GM18502 (cell line): ENCODE results near the gene PCDHGA10.
"Not testable (repeated sequence)": the region's sequence is repeated elsewhere in the genome, so short reads cannot be mapped to it uniquely, and the experiment has no call there.

ENCODE experiments used
- ATAC-seq: cut with Tn5 transposase; IDR thresholded peaks from one replicate; pipeline ENCODE4 v1.9.1; 2021; ENCODE audit warnings: mild to moderate bottlenecking; ENCODE audit not compliant: unreplicated experiment, poor library complexity

Gene PCDHGA10

DNA sequence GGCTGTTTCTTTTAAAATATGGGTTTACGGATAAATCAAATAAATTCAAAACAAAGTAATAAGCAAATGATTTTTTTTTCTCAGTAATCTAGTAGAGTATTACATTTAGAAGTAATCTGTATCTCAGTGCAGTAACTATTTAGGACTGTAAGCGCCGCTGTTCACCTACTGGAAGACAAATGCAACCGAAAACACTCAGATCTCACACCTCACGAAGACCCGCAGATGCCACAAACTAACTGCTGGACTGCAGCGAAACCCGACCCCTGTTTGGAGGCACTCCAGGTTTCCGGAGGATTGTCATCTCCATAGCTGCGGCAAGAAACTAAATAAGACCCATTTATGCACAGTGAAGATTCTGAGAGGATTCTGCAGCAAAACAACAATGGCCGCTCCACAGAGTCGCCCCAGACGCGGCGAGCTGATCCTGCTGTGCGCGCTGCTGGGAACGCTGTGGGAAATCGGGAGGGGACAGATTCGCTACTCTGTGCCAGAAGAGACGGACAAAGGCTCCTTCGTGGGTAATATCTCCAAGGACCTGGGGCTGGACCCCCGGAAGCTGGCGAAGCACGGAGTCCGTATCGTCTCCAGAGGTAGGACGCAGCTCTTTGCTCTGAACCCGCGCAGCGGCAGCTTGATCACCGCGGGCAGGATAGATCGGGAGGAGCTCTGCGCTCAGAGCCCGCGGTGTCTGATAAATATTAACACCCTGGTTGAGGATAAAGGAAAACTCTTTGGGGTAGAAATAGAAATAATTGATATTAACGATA is 20.2 kb upstream of the PCDHGA10 start, which contains the start of gene PCDHGA8:
Gene PCDHGA8 (plus strand): TSS at position 205 of the 770 bp plus-strand sequence. CDS start 181 bp downstream, at position 386.
- ATAC-seq: no peak

DNA sequence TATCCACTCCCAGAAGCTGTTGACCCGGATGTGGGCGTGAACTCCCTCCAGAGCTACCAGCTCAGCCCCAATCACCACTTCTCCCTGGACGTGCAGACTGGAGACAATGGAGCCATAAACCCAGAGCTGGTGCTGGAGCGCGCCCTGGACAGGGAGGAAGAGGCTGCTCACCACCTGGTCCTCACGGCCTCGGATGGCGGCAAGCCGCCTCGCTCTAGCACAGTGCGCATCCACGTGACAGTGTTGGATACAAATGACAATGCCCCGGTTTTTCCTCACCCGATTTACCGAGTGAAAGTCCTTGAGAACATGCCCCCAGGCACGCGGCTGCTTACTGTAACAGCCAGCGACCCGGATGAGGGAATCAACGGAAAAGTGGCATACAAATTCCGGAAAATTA is 19.5 kb upstream of the PCDHGA10 start:
- no peak for ATAC-seq

DNA sequence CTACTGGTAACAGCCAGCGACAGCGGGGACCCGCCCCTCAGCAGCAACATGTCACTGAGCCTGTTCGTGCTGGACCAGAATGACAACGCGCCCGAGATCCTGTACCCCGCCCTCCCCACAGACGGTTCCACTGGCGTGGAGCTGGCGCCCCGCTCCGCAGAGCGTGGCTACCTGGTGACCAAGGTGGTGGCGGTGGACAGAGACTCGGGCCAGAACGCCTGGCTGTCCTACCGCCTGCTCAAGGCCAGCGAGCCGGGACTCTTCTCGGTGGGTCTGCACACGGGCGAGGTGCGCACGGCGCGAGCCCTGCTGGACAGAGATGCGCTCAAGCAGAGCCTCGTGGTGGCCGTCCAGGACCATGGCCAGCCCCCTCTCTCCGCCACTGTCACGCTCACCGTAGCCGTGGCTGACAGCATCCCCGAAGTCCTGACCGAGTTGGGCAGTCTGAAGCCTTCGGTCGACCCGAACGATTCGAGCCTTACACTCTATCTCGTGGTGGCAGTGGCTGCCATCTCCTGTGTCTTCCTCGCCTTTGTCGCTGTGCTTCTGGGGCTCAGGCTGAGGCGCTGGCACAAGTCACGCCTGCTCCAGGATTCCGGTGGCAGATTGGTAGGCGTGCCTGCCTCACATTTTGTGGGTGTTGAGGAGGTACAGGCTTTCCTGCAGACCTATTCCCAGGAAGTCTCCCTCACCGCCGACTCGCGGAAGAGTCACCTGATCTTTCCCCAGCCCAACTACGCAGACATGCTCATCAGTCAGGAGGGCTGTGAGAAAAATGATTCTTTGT is 18.2 kb upstream of the PCDHGA10 start:
- ATAC-seq: not testable (repeated sequence)

- peak; percentile 99 for ATAC-seq
These were observed 14.8 kb upstream of the PCDHGA10 start, which contains the start of gene PCDHGB5 for GRCh38 chr5:141397756-141398551. TSS of gene PCDHGB5 (plus strand) at chr5:141397947. CDS start at chr5:141398128, 181 bp downstream.

DNA sequence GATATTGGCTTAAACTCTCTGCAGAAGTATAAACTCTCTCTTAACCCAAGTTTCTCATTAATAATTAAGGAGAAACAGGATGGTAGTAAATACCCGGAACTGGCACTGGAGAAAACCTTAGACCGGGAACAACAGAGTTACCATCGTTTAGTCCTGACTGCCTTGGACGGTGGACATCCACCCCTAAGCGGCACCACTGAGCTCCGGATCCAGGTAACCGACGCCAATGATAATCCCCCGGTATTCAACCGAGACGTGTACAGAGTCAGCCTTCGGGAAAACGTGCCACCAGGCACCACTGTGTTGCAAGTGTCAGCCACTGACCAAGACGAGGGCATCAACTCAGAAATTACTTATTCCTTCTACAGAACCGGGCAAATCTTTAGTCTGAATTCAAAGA is 14.2 kb upstream of the PCDHGA10 start:
- ATAC-seq: no peak

DNA sequence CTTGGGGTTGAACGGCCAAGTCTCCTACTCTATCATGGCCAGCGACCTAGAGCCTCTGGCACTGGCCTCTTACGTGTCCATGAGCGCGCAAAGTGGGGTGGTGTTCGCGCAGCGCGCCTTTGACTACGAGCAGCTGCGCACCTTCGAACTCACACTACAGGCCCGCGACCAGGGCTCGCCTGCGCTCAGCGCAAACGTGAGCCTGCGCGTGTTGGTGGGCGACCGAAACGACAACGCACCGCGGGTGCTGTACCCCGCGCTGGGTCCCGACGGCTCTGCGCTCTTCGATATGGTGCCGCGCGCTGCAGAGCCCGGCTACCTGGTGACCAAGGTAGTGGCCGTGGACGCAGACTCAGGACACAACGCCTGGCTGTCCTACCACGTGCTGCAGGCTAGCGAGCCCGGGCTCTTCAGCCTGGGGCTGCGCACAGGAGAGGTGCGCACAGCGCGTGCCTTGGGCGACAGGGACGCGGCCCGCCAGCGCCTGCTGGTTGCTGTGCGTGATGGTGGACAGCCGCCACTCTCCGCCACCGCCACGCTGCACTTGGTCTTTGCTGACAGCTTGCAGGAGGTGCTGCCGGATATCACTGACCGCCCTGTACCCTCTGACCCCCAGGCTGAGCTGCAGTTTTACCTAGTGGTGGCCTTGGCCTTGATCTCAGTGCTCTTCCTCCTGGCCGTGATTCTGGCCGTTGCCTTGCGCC is 13.1 kb upstream of the PCDHGA10 start:
- ATAC-seq: no peak

GRCh38 chr5:141402553-141403243 is 10.1 kb upstream of the PCDHGA10 start, which contains the start of gene PCDHGA9:
TSS of gene PCDHGA9 (plus strand) at chr5:141402778. CDS start at chr5:141402953, 175 bp downstream.
- no peak for ATAC-seq

DNA sequence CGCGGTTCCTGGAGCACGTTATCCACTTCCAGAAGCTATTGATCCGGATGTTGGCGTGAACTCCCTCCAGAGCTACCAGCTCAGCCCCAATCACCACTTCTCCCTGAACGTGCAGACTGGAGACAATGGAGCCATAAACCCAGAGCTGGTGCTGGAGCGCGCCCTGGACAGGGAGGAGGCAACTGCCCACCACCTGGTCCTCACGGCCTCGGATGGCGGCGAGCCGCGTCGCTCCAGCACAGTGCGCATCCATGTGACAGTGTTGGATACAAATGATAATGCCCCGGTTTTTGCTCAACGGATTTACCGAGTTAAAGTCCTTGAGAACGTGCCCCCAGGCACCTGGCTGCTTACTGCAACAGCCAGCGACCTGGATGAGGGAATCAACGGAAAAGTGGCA is 9.4 kb upstream of the PCDHGA10 start:
- ATAC-seq: no peak

DNA sequence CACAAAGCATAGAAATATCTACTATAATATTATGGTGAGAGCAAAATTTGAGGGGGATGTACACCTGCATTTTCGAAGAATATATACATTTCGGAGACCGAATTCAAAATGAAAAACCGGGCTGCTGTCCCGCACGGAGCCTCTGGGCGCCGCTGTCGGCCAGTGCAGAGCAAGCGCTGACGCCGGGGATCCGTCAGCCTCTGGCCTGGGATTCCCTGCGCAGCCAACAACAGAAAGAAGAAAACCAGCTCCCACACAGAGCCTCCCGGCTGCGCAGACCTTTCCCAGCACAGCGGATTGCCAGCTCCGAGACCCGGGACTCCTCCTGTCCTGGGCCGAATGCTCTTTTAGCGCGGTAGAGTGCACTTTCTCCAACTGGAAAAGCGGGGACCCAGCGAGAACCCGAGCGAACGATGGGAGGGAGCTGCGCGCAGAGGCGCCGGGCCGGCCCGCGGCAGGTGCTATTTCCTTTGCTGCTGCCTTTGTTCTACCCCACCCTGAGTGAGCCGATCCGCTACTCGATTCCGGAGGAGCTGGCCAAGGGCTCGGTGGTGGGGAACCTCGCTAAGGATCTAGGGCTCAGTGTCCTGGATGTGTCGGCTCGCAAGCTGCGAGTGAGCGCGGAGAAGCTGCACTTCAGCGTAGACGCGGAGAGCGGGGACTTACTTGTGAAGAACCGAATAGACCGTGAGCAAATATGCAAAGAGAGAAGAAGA is 4.8 kb upstream of the PCDHGA10 start, which contains the start of gene PCDHGB6:
Gene PCDHGB6 (plus strand): TSS at position 232 of the 716 bp plus-strand sequence. CDS start 182 bp downstream, at position 414.
- ATAC-seq: peak; percentile 86

GRCh38 chr5:141409598-141410306 is 3.0 kb upstream of the PCDHGA10 start:
- no peak for ATAC-seq

DNA sequence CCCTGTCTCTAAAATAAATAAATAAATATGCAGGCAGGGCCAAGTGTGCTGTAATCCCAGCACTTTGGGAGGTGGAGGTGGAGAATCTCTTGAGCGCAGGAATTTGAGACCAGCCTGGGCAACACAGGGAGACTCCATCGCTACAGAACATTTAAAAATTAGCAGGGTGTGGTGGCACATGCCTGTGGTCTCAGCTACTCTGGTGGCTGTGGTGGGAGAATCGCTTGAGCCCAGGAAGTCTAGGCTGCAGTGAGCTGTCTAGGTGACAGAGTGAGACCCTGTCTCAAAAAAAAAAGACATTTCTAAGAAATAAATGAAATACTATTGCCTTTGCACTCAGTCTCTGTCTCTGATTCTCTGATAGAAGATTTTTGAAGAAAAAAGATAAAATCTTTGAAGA is 1.2 kb upstream of the PCDHGA10 start:
- ATAC-seq: no peak

DNA sequence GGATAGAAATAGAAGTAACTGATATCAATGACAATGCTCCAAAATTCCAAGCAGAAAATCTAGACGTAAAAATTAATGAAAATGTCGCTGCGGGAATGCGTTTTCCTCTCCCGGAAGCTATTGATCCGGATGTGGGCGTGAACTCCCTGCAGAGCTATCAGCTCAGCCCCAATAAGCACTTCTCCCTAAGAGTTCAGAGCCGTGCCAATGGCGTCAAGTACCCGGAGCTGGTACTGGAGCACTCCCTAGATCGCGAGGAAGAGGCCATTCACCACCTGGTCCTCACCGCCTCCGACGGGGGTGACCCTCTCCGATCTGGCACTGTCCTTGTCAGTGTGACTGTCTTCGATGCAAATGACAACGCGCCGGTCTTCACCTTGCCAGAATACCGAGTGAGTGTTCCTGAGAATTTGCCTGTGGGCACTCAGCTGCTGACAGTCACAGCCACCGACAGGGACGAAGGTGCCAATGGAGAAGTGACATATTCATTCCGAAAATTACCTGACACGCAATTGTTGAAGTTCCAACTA is 818 bp downstream of the PCDHGA10 start:
- peak; percentile 36 for ATAC-seq

DNA sequence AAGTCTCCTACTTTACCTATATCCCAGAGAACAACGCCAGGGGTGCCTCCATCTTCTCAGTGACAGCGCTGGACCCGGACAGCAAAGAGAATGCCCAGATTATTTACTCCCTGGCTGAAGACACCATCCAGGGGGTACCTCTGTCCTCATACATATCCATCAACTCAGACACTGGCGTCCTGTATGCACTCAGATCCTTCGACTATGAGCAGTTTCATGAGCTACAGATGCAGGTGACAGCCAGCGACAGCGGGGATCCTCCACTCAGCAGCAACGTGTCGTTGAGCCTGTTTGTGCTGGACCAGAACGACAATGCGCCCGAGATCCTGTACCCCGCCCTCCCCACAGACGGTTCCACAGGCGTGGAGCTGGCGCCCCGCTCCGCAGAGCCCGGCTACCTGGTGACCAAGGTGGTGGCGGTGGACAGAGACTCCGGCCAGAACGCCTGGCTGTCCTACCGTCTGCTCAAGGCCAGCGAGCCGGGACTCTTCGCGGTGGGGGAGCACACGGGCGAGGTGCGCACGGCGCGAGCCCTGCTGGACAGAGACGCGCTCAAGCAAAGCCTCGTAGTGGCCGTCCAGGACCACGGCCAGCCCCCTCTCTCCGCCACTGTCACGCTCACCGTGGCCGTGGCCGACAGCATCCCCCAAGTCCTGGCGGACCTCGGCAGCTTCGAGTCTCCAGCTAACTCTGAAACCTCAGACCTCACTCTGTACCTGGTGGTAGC is 1.9 kb downstream of the PCDHGA10 start:
- not testable (repeated sequence) for ATAC-seq

DNA sequence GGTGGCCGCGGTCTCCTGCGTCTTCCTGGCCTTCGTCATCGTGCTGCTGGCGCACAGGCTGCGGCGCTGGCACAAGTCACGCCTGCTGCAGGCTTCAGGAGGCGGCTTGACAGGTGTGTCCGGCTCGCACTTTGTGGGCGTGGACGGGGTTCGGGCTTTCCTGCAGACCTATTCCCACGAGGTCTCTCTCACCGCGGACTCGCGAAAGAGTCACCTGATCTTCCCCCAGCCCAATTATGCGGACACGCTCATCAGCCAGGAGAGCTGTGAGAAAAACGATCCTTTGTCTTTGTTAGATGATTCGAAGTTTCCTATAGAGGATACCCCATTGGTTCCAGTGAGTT is 2.5 kb downstream of the PCDHGA10 start:
- not testable (repeated sequence) for ATAC-seq

DNA sequence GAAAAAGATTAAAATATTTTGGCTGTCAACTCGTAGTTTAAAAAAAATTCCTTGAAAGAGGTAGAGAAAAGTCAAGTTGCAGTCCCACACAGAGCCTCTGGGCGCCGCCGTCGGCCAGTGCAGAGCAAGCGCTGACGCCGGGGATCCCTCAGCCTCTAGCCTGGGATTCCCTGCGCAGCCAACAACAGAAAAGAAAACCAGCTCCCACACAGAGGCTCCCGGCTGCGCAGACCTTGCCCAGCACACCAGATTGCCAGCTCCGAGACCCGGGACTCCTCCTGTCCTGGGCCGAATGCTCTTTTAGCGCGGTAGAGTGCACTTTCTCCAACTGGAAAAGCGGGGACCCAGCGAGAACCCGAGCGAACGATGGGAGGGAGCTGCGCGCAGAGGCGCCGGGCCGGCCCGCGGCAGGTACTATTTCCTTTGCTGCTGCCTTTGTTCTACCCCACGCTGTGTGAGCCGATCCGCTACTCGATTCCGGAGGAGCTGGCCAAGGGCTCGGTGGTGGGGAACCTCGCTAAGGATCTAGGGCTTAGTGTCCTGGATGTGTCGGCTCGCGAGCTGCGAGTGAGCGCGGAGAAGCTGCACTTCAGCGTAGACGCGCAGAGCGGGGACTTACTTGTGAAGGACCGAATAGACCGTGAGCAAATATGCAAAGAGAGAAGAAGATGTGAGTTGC is 4.8 kb downstream of the PCDHGA10 start, which contains the start of gene PCDHGB7:
Gene PCDHGB7 (plus strand): TSS at position 184 of the 679 bp plus-strand sequence. CDS start 183 bp downstream, at position 367.
- ATAC-seq: peak; percentile 73
